Measurements from ENCODE around the gene SPATA9.
"Not testable (repeated sequence)": the region's sequence is repeated elsewhere in the genome, so short reads cannot be mapped to it uniquely, and the experiment has no call there.

Gene SPATA9

DNA sequence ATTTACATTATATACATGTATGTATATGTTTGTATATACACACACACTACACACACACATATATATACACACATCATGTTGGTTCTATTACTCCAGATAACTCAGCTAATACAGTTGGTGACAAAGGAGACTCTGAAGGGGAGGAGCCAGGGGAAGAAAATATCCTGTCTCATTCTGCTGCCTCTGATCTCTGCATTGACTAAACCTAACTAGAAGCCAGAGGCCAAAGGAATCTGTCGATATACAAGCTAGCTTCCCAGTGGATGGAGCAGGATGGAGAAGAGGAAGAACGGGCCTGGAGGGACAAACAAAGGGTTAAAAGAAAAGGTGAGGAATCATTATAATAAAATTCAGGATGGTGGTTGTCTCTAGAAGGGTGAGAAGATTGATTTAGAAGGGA lies 34.6 kb upstream of the SPATA9 start:
- DNase-seq (ENCODE audit: low read depth in 2 of 2, low spot score in 1 of 2) = no peak

DNA sequence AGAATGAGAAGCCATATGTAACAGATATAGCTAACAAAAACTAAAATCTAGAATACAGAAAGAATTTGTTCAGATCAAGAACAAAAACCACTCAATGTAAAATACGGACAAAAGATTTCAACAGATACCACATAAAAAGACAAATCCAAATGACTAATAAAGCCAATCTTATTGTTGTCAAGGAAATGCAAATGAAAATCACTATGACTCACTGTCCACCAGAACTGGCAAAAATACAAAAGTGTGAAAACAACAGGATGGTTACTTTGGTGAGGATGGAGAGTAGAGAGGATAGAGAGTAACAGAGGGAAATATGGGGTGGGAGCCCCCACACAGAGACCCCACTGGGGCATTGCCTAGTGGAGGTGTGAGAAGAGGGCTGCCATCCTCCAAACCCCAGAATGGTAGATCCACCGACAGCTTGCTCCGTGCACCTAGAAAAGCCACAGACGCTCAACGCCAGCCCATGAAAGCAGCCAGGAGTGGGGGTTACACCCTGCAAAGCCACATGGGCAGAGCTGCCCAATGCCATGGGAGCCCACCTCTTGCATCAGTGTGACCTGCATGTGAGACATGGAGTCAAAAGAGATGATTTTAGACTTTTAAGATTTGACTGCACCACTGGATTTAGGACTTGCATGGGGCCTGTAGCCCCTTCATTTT lies 33.1 kb upstream of the SPATA9 start:
- DNase-seq (ENCODE audit: low read depth in 2 of 2, low spot score in 1 of 2) = no peak

DNA sequence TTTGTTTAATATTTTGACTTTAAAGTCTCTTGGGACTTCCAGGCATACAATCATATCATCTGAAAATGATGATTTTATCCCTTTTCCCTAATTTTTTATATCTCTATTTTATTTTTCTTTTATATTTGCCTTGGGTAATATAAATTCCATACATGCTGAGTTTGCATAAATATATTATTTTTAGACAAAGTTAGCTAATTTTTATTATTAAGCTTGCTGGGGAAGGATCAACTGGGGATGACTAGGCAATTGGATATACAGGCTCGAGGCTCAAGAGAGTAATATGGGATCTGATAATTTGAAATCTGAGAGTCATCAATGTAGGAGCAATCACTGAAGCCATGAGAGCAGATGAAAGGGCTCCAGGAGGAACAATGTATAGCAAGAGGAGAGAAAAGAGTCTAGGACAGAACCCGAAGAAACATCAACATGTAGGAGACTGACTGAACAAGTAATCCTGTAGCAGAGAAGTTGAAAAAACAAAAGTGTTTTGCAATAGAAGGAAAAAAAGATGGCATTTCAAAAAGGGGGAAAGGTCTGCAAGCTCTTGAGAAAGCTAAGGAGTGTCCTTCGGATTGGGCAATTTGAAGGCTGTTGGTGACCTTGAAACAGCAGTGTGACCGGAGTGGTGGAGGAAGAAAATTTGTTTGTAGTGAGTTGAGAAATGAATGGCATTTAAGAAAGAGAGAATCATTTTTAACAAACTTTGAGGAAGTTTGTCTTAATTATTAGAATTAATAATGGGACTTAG lies 31.3 kb upstream of the SPATA9 start:
- DNase-seq (ENCODE audit: low read depth in 2 of 2, low spot score in 1 of 2) = no peak

DNA sequence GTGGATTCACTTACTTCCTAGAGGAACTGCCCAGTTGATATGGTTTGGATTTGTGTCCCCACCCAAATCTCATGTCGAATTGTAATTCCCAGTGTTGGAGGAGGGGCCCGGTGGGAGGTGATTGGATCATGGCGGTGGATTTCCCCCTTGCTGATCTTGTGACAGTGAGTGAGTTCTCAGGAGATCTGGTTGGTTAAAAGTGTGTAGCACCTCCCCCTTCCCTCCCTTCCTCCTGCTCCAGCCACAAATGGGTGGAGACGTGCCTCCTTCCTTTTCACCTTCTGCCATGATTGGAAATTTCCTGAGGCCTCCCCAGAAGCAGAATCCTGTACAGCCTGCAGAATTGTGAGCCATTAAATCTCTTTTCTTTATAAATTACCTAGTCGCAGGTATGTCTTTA lies 30.5 kb upstream of the SPATA9 start:
- not testable (repeated sequence) for DNase-seq (ENCODE audit: low read depth in 2 of 2, low spot score in 1 of 2)

DNA sequence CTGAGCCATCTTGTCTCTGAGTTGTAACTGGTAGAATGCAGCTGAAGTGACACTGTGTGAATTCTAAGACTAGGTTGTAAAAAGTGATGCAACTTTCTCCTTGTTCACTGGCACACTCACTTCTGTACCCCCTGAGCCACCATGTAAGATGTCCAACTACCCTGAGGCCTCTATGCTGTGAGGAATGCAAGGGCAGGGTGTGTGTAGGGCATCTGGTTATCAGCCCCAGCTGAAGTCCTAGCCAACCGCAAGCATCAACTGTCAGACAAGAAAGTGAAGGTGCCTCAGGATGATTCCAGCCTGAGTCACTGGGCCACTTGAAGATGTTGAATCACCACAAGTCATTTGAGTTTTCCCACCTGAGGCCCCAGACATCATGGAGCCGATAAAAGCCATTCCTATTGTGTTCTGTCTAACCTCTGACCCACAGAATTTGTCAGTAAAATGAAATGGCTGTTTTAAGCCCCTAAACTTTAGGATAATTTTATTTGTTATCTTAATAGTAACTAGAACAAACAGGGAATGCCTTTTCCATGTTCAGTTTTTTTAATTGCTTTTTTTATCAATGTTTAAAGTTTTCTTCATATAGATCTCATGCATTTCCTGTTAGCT lies 29.7 kb upstream of the SPATA9 start:
- DNase-seq (ENCODE audit: low read depth in 2 of 2, low spot score in 1 of 2) = no peak

DNA sequence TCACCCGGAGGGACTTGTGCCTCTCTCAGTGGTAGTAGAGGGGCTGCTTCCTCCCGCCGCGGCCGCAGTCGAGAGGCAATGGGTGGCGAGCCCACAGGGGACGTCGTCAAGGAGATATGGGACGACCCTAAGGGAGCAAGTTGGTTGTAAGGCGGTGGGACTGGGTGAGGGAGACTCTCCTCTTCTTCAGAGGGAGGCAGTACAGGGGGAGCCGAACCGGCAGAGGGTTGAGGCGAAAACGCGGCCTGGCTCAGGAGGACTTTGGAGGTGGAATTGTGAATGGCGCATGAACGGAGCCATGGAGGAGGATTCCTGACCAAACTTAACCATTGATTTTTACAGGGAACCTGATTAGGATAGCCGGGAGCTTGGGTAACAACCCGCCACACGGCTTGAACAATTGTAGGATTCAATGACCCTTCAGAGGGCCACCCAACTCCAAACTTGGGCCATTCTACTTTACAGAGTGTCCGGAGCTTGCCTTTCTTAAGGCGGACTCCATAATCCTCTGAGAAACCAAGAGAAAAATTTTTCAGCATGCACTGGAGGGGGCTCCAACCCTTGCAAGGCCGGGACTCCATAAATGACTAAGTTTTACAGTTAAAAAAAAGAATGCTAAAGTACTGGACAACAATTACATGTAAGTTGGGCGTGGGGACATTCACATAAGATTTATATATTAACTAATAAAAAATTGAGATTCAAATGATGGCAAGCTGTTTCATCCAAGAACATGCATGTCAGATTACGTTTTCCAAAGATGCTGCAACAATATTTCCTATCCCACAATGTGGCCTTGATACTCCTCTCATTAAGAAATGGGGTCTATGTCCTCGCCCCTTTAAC lies 28.9 kb upstream of the SPATA9 start:
- no peak for DNase-seq (ENCODE audit: low read depth in 2 of 2, low spot score in 1 of 2)

DNA sequence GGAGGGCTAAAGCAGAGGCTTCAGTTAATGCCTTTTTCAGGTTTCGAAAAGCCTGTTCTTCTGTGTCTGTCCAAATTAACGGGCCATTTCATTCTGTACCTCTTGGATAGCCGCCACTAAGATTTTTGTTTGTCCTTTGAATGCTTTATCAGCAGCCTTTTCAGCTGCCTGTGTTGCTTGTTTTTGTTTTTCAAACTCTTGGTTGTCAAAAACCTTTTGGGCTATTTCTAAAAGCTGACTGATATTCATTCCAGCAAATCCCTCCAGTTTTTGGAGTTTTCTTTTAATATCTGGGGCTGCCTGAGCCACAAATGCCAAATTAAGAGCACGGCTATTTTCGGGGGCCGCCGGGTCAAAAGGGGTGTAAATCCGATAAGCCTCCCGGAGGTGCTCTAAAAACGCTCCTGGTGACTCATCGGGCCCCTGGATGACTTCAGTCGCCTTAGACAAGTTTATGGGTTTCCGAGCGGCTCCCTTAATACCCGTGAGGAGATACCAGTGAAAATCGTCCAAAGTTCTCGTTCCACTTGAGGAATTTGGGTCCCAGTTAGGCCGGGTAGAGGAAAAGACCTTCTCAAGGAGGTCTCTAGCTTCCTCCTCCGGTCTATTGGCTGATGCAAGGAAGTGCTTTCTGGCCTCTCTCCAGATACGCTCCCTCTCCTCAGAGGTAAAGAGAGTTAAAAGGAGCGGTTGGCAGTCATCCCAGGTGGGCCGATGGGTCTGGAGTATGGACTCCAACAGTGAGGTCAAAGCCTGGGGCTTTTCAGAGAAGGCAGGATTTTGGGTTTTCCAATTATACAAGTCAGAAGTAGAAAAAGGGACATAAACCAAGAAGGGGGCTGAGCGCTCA lies 28.1 kb upstream of the SPATA9 start:
- DNase-seq (ENCODE audit: low read depth in 2 of 2, low spot score in 1 of 2) = not testable (repeated sequence)

DNA sequence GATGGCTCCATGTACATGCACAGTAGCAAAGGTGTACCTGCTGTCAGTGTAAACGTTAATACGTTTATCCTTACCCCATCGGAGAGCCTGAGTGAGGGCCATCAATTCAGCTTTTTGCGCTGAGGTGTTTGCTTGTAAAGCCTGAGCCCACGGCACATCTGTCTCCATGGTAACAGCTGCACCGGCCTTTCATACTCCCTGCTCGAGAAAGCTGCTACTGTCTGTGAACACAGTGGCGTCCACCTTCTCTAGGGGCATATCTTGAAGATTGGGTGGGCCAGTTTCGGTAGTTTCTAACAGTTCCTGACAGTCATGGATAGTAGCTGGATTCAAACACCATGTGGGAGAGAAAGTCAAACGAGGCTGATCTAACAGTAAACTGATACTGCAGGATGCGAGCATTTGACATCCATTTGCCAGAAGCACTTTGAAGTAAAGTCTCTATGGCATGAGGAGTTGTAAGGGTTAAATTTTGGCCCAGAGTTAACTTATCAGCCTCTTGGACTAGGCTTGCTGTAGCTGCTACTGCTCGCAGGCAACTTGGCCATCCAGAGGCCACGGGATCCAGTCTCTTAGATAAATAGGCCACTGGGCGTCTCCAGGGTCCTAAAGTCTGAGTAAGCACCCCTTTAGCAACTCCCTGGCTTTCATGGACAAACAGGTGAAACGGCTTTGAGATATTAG lies 27.3 kb upstream of the SPATA9 start:
- no peak for DNase-seq (ENCODE audit: low read depth in 2 of 2, low spot score in 1 of 2)

DNA sequence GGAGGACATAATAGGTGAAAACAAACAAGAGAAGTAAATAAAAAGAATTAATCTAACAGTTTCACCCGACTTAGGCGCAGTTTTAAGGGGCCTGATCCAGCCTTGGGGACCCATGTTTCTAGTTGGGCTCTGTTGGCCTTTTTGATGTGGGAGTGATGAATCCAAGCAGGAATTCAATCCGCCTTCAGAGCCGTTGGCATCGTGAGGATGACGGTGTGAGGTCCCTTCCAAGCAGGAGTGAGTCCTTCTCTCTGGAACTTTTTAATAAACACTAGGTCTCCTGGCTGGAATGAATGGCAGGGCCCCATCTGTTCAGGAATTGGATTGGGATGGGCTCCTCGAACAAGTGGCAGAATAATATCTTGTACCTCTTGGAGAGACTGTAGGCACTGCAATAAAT lies 26.1 kb upstream of the SPATA9 start:
- DNase-seq (ENCODE audit: low read depth in 2 of 2, low spot score in 1 of 2) = no peak

DNA sequence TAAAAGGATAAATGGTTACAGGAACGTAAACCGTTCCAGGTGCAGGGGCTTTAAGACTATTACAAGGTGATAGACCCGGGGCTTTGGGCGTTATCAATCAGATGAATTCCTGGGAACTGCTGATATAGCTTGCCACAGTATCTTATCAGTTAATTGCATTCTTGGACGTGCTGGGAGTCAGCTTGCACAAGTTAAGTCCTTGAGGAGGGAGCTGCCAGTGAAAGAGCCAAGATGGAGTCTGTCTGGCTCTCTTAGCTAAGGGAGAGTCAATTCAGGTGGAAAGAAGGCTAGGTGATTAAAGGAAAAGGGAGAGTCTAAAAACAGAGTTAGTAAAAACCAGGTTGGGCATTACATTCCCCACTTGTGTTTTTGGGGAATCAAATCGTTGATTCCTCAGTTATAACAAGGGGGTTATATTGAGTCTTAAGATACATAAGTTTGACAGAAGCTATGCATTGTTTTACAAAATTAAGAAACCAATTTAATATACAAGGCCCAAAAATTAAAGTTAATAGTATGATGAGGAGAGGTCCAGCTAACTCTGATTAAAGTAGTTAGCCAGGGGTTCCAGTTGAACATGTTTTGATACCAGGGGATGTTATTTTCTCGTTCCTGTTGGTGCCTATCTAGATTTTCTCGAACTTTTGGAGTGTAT lies 24.9 kb upstream of the SPATA9 start:
- not testable (repeated sequence) for DNase-seq (ENCODE audit: low read depth in 2 of 2, low spot score in 1 of 2)

DNA sequence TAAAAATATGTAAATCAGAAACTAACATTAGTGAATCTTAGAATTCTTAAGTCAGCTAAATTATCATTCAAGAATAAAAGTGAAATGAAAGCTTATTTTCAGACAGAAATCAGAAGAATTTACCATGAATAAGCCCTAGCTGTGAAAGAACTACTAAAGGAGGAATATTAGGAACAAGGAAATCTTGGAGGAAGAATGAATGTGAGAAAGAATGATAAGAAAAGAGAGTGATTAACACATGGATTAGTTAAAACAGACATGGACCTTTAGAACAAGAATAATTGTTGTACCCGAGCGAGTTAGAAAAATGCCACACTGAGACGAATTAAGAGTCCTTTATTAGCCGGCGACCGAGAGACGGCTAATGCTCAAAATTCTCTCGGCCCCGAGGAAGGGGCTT lies 24.3 kb upstream of the SPATA9 start:
- DNase-seq (ENCODE audit: low read depth in 2 of 2, low spot score in 1 of 2) = no peak

DNA sequence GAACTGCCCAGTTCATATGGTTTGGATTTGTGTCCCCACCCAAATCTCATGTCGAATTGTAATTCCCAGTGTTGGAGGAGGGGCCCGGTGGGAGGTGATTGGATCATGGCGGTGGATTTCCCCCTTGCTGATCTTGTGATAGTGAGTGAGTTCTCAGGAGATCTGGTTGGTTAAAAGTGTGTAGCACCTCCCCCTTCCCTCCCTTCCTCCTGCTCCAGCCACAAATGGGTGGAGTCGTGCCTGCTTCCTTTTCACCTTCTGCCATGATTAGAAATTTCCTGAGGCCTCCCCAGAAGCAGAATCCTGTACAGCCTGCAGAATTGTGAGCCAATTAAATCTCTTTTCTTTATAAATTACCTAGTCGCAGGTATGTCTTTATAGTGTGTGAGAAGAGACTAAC lies 23.4 kb upstream of the SPATA9 start:
- not testable (repeated sequence) for DNase-seq (ENCODE audit: low read depth in 2 of 2, low spot score in 1 of 2)

DNA sequence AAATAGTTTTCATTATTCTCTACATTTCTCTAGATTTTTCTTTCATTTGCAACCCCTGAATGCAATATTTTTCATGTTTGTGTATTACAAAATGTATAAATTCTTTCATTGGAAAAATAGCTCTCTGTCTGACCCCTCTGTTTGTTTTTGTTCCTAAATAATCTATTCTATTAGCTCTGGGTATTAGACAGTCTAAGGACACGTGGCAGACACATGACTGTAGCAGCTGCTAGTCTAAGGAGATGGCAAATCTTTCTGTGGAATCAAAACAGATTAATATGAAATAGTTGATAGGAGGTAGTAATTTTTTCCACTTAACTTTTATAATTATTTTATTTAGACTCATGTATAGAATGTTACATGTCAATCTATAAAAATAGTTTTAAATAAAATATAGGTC lies 21.4 kb upstream of the SPATA9 start:
- DNase-seq (ENCODE audit: low read depth in 2 of 2, low spot score in 1 of 2) = no peak

DNA sequence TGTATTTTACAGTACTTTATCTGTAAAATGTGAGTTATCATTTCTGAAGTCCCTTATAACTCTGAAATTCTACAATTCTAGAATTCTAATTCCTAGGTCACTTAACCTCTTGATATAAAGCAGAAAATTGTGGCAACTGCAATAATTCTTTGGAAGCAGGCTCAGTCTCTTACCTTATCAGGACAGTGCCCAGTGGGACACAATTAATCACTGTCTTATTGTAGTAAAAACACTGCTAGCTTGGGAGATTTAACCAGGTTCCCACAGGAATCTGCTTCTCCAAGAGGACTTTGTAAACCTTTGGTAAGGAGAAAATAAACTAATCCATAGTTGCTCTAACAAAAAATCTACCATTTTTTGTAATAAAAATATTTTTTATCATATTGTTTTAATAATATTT lies 18.3 kb upstream of the SPATA9 start:
- no peak for DNase-seq (ENCODE audit: low read depth in 2 of 2, low spot score in 1 of 2)

DNA sequence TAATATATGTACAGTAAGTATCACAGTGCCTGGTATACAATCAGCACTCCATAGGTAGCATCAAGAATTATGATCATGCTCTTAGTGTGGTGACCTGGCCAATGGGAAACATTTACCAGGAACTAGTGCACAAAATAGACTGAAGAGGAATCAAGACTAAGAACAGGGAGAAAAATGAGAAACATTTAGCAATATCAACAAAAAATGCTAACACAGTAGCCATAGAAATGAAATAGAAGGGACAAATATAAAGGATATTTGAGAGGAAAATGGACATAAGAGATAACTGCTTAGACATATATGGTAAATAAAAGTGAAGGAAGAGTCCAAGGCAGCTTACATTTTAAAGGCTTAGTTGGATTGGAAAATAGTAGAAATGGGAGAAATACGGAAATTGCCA lies 16.5 kb upstream of the SPATA9 start:
- DNase-seq (ENCODE audit: low read depth in 2 of 2, low spot score in 1 of 2) = no peak

DNA sequence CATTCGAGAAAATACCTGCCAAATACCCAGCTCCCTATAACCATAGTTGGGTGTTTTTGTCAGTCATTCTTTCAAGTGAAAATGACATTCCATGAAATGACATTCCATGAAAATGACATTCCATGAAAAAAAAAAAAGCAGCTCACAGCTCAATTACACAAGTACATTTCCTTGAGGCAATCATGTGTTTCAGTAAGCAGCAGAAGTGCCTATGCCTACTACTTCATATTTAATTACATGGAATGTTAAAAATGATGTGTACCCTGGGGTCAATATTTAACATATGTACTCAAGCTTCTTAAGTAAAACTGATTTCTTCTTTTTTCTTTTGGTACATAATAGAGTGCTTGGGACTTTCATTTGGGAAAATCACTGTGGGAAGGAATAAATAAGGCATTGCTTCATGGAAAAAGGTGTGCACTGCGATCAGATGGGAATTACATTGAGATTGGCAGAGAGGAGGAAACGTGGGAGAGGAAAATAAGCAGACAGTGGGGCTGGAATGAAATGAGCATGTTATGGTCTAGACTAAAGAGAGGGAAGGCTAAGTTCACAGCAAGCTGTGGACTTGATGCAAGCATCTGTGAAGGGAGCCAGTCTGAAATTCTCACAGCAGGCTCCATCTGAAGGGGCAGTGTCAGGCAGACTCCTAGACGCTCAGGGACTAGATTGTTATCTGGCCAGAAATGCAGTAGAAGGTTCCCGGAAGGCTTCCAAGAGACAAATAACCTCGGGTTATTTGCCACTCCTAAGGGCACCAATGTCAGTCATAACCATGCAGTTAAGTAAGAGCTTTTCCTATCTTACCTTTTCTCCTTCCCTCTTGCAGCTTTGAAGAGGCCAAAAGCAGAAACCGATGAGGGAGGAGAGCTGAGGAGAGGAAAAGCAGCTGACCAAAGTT lies 15.2 kb upstream of the SPATA9 start:
- DNase-seq (ENCODE audit: low read depth in 2 of 2, low spot score in 1 of 2) = no peak

DNA sequence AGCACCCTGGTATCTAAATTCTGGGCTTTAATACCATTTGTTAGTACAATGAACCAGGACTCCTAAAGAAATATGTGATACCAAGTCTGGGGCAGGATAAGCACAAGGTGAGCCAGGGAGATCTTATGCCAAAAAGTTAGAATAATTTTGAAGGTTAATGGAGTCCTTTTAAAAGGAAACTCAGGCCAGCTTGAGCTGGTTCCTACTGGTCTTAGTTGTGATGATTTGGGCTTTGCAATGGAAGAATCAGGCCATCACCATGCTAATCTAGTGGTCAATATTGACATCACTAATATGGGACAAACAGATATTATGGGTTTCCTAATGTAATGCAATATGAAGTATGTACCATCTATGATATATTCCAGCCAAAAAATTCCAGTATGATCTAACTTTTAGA lies 7.5 kb upstream of the SPATA9 start:
- no peak for DNase-seq (ENCODE audit: low read depth in 2 of 2, low spot score in 1 of 2)

DNA sequence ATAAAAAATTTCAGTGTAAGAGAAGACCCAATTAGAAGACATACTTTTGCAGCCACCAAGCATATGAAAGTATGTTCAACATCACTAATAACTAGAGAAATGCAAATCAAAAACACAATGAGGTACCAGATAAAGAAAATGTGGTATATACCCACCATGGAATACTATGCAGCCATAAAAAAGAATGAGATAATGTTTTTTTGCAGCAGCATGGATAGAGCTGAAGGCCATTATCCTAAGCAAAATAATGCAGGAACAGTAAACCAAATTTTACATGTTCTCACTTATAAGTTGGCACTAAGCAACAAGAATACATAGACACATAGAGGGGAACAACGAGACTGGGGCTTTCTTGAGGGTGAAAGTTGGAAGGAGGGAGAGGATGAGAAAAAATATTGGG lies 6.9 kb upstream of the SPATA9 start:
- DNase-seq (ENCODE audit: low read depth in 2 of 2, low spot score in 1 of 2) = no peak

DNA sequence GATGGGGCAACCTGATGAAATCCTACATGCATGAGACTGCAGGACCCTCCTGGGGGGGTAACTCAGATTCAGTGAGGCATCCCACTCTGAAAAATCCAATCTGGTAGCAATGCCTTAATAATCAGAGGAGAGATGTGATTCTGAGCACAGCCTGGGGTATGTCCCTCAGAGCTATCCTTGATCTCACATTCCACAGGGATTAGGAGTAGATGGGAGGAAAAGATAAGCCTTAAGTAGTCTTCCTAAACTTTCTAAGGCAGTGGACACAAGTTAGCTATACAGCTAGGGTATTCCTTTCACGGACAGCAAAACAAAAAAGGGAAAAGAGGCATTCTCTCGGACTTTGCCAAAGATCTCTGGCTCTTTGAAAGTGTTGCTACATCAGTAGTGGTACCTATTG lies 3.9 kb upstream of the SPATA9 start:
- DNase-seq (ENCODE audit: low read depth in 2 of 2, low spot score in 1 of 2) = no peak

Data from stimulated activated CD8-positive, alpha-beta memory T cell treated with anti-CD3 and anti-CD28 coated beads, Interleukin-4, amount 100 ng/mL, for 4 hours (primary cell).